GM18511 (cell line): ENCODE results near the gene FAM53A.

Experiments
- ATAC-seq: cut with Tn5 transposase; IDR thresholded peaks from one replicate; pipeline ENCODE4 v1.9.1; 2021; ENCODE audit warnings: mild to moderate bottlenecking, moderate library complexity; ENCODE audit not compliant: unreplicated experiment

Gene FAM53A

GRCh38 chr4:1625600-1626138 is 58.4 kb downstream of the FAM53A start:
- ATAC-seq = no peak

GRCh38 chr4:1624519-1624910 is 59.6 kb downstream of the FAM53A start:
- no peak for ATAC-seq

GRCh38 chr4:1623821-1624518 is 60.1 kb downstream of the FAM53A start:
- no peak for ATAC-seq

DNA sequence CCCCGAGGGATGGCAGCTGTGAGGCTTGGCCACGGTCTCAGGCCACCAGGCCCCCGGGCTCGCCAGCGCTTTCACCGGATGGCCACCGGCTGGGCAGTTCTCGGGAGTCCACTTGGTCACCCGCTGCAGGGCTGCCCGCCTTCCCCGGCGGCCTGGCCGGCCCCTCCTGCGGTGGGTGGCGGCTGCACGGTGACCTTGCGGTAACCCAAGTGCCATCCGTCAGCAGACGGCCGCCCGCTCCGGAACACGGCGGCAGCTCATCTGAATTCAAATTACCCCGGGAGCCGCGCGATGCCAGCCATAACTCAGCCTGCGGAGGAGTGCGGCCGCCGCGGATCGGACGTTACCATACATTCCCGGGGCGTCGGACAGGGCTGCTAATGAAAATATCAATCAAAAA is 60.7 kb downstream of the FAM53A start:
- no peak for ATAC-seq

GRCh38 chr4:1622956-1623355 is 61.2 kb downstream of the FAM53A start:
- ATAC-seq = no peak

DNA sequence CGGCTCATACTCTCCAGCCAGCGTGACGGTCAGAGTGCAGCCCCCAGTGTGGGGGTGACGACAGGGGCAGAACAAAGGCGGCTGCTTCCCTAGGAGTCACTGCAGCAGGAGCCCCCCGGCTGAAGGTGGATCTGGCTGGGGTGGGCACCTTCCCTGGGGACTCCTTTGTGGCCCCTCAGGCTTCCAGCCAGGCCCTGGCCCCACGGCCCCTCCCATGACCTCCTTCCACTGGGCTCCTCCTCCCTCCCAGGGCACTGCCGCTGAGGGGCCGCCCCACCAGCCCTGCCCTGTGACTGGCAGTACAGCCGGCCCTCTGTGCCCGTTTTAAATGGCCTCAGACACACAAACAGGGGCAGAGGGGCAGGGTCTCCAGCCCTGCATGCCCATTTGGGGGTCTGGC is 61.9 kb downstream of the FAM53A start:
- ATAC-seq = no peak

DNA sequence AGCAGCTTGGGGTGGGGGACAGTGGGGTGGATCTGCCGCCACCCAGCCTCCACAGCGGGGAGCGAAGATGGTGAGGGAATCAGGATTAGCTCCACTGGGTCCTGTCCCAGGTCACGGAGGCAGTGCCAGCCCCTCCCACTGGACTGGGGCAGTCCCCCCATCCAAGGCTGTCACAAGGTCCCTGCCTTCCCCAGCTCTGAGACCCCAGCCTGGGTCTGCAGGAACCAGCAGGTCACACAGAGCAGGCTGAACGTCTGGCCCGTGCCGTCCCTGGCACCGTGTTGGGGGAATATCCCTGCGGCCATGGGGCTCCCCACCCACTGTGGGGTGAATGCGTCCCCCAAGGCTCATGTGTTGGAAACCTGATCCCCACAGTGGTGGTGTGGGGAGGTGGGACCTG is 62.6 kb downstream of the FAM53A start:
- no peak for ATAC-seq

DNA sequence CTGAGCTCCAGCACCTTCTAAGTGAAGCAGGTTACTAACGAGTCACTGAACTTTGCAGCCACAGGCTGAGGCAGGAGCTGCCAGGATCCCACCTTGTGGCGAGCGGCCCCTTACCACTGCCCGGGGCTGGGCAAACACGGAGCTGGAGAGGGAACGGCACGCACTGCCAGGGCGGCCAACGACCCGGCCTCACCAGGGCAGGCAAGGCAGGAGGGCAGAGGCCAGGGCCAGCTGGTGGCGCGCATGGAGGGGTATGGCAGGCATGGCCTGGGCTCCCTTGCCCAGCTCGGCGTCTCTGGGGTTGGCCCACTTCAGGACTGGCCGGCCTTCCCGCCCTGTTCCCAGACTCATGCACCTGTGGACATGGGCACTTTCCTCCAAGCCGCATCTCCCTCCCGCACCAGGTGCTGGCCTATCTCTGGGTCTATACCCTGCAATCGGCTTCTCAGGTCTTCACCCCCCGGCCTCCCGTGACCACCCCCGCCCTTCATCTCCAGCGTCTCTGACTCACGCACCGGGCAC is 64.9 kb downstream of the FAM53A start:
- ATAC-seq = no peak

GRCh38 chr4:1618438-1618837 is 65.7 kb downstream of the FAM53A start:
- no peak for ATAC-seq

DNA sequence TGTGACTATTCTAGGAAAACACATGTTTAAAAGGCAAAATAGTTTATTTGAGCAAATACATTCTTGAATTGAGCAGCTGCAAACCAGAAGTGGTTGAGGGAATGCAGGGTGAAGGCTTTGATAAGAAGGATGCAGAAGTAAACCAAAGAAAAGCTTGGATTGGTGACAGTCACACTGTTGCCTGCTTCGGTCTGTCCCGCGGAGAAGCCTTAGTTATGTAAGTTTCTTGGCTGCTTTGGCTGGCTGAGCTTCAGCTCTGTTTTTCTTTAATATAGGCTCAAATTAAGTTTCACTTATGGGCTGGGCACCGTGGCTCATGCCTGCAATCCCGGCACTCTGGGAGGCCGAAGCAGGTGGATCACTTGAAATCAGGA is 67.6 kb downstream of the FAM53A start:
- no peak for ATAC-seq

DNA sequence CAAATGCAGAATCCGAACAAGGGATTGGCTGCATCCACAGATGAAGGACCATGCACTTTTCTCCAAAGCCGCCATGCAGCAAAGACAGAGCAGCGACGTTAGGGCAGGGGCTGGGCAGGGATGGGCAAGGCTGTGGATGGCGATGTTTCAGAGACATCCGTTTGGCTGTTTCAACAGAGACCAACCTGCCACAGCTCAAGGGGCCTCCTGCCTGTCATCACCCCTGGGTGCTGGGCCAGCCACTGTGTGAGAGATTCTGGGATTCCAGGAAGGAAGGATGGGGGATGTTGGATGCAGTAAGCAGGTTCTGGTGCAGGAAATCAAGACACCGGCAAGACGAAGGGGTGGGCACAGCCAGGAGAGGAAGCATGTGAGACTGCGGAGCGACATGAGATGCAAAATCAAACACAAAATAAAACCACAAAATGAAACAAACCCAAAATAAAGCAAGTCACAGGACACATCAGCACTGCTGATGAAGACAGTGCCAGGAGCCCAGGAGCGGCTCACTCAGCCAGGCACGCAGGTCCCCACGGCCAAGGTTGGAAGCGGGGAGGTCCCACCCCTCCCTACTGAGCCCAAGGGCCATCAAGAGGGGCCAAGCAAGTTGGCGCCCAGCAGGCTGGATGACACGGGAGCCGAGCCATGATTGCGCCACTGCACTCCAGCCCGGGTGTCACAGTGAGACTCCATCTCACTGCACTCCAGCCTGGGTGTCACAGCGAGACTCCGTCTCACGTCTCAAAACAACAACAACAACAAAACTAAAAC is 68.1 kb downstream of the FAM53A start:
- no peak for ATAC-seq

GRCh38 chr4:1614854-1615595 is 69.1 kb downstream of the FAM53A start:
- ATAC-seq = no peak

DNA sequence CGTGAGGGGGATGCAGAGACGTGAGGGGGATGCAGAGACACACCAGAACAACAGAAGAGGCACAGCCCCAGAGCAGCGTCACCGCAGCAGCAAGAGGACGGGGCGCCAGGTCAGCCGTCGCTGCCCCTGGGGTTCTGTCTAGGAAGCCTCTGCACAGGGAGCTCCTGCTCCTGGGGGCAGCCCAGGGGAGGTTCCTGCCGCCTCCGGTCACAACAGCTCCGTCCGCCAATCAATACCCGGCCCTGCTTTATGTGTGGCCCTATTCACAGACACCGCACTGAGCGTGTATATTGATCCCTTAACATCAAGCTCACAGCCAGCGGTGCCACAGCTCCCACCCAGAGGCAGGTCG is 69.6 kb downstream of the FAM53A start:
- ATAC-seq = no peak

GRCh38 chr4:1614049-1614448 is 70.1 kb downstream of the FAM53A start:
- ATAC-seq = no peak

- no peak for ATAC-seq
Observed at GRCh38 chr4:1613099-1613495, 71.0 kb downstream of the FAM53A start.

DNA sequence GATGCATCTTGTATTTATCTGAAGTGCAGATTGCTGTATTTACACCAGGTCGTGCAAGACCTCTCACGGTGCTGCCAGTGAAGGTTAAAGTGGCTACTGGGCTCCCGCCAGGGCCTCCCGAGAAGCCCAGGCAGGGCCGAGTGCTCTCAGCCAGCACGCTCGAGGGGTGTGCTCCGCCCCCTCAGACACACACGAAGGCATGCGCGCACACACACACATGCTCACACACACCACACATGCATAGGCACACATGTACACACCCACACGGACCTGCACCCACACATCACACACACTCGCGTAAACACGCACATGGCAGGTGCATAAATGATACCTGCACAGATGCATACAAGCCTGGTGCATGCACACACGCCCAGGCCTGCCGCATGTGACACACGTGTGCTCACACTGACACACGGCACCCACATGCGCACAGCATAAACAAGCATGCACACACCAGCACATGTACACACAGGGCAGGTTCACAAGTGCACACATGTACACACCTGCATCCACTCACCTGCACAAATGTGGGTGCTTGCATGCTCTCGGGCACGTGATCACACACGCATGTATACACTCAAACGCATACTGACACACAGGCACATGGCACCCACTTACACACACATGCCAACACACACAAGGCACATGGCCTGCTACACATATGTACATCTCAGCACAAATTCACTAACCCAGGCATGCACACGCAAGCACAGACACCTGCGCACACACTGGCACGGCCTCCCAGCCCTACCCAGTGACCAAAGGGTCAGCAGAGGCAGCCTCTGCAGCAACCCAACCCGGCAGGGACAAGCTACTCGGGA is 71.6 kb downstream of the FAM53A start:
- ATAC-seq = no peak

- ATAC-seq = no peak
Observed at GRCh38 chr4:1611501-1611870, 72.6 kb downstream of the FAM53A start.

- ATAC-seq = no peak
Observed at GRCh38 chr4:1610791-1611500, 73.2 kb downstream of the FAM53A start.

GRCh38 chr4:1609901-1610790 is 74.0 kb downstream of the FAM53A start:
- no peak for ATAC-seq
